HEK293T (cell line): ENCODE data around the gene DACH1.

Experiments used
- ELF4 ChIP-seq: fragments of 450-650 bp; IDR thresholded peaks from 2 replicates; pipeline ENCODE4 v1.6.1; 2017; ENCODE audit warnings: antibody characterized with exemption
- SP1 ChIP-seq: fragments of 450-650 bp; IDR thresholded peaks from 2 replicates; pipeline ENCODE4 v1.6.1; 2017

GRCh38 chr13:71789037-71789436 lies 78.0 kb downstream of the DACH1 start:
- TF ChIP-seq ELF4 = no peak
- no peak for TF ChIP-seq SP1
